Hematopoietic multipotent progenitor cell treated with erythropoietin and hydrocortisone succinate and interleukin-3 and kit ligand, for 6 days (in vitro differentiated cells): Measurements from ENCODE around the gene ELF1.
"Not testable (repeated sequence)": the region's sequence is repeated elsewhere in the genome, so short reads cannot be mapped to it uniquely, and the experiment has no call there.

Source experiments
- DNase-seq: peaks from one replicate; pipeline ENCODE4 v3.0.0-alpha.2; 2015

The ELF1 gene

GRCh38 chr13:40980461-40980860, 38.7 kb downstream of the ELF1 start:
- peak; percentile 53 for DNase-seq

- no peak for DNase-seq
Observed at GRCh38 chr13:40979232-40979631, 39.9 kb downstream of the ELF1 start.

- DNase-seq, result not testable (repeated sequence)
Observed at GRCh38 chr13:40978109-40978508, 41.0 kb downstream of the ELF1 start.

DNA sequence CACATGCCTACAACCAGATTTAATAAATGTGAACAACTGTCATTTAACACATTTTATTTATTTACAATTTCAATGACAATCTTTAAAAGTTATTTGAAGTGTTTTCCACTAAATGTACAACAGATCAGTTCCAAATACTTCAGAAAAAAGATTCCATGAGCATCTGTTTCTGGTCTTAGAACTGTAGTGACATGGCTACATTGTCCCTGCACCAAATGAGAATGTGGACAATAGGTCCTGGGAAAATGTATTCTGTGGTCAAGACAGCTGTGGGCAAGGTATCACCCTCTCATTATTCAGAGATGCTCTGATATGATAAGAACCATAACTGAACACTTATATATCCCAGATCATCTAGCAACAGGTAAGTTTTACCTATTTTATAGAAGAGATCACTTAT, 43.7 kb downstream of the ELF1 start:
- DNase-seq, result no peak

- peak; percentile 97 for DNase-seq
Observed at GRCh38 chr13:40974460-40975407, 44.4 kb downstream of the ELF1 start.

GRCh38 chr13:40973409-40973808, 45.7 kb downstream of the ELF1 start:
- no peak for DNase-seq

GRCh38 chr13:40971321-40971720, 47.8 kb downstream of the ELF1 start:
- DNase-seq, result no peak

GRCh38 chr13:40970803-40971202, 48.3 kb downstream of the ELF1 start:
- no peak for DNase-seq

GRCh38 chr13:40969169-40969901, 49.8 kb downstream of the ELF1 start:
- no peak for DNase-seq

DNA sequence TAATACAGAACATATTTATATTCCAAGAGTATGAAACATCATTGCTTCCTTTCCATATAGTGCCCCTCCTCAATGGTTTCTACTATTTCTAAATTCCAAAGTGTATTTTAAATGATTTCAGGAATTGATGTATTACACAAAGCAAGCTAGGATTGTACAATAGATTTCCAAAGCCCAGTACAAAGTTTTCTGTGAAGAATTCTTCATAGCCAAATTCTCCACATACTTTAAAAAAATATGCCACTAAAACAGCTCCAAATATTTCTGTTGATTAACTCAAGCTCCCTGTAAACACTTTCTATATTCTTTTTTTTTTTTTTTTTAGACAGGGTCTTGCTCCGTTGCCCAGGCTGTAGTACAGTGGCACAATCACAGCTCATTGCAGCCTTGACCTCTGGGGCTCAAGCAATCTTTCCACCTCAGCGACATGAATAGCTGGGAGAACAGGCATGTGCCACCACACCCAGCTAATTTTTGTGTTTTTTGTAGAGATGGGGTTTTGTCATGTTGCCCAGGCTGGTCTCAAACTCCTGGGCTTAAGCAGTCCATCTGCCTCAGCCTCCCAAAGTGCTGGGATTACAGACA, 50.6 kb downstream of the ELF1 start:
- DNase-seq, result no peak

DNA sequence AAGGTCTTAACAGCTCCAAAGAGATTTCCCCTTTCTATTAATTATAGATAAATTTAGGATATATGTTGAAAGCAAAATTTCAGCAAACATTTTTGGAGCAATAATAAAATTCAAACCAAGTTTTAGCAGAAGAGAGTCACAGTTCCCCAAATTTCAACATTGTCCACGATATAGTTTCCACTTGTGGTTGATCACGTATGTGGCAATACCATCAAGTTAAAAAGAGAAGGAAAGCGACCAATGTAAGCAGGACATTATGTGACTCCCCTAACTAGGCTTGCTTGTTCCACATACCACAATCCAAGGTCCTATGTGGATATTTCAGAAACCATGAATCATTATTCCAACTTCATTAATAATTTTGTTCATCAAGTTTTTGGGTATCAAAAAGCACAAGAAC, 52.8 kb downstream of the ELF1 start:
- DNase-seq, result peak; percentile 67

GRCh38 chr13:40963927-40964326, 55.2 kb downstream of the ELF1 start:
- DNase-seq, result no peak

DNA sequence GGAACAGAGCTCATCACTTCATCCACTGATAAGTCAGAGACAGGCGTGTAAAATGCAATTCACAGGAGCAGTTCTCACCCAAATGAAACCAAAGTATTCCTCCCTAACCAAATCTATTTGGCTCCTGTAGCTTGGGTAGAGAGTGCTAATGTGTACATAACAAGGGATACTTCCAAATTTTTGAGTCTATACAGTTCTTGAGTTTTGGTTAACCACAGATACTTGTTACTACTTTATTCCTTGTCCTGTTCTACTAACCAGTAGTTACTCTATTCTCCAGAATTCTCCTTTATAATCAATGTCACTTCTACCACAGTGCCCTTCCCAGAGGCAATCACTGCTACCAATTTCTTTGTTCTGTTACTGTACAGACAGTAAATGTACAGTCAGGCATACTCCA, 57.3 kb downstream of the ELF1 start:
- no peak for DNase-seq

DNA sequence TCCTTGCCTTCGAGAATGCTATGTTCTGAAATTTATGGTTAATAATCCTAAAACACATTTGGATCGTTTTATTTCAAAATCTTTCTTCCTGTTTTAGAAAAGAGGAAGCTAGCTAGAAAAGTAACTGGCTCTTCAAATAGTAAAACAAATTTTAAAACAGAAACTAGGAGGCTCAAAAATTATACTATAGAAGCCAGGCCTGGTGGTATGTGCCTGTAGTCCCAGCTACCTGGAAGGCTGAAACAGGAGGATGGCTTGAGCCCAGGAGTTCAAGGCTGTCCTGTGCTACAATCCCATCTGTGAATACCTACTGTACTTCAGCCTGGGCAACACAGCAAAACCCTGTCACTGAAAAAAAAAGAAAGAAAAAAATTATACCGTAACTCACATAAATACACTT, 57.9 kb downstream of the ELF1 start:
- DNase-seq, result peak; percentile 57

GRCh38 chr13:40960716-40961115, 58.4 kb downstream of the ELF1 start:
- DNase-seq, result no peak

GRCh38 chr13:40958655-40959054, 60.5 kb downstream of the ELF1 start:
- no peak for DNase-seq

GRCh38 chr13:40946485-40946884, 72.6 kb downstream of the ELF1 start:
- no peak for DNase-seq

- DNase-seq, result no peak
Observed at GRCh38 chr13:40943073-40943472, 76.0 kb downstream of the ELF1 start.

DNA sequence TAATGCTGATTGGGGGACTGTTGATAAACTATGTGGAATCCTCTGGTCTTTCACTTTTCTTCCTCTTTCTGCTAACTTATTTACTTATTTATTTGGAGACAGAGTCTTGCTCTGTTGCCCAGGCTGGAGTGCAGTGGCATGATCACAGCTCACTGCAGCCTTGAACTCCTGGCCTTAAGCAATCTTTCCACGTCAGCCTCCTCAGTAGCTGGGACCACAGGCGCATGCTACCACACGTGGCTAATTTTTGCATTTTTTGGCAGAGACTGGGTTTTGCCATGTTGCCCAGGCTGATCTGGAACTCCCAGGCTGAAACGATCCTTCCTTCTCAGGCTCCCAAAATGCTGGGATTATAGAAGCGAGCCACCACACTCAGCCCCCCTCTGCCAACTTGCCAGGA, 77.5 kb downstream of the ELF1 start:
- DNase-seq, result no peak

DNA sequence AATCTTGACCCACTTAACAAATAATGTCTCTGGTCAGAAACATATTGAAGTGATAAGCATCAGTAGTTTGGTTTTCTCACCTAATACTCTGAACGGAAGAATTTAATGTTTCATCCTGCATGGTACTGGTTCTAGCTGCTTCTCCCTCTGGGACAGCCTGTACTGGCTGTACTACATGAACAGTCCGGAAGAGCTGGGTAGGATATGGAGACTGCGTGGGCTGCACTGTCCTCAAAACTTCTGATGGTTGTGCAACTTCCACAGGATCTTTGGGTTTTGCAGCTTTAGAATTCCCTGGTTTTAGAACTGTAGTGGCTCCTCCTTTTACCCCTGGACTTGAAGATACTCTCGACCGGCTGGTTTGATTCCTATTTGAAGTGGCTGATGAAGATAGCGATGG, 78.3 kb downstream of the ELF1 start:
- DNase-seq, result no peak

- DNase-seq, result no peak
Observed at GRCh38 chr13:40933508-40934204, 85.5 kb downstream of the ELF1 start.

DNA sequence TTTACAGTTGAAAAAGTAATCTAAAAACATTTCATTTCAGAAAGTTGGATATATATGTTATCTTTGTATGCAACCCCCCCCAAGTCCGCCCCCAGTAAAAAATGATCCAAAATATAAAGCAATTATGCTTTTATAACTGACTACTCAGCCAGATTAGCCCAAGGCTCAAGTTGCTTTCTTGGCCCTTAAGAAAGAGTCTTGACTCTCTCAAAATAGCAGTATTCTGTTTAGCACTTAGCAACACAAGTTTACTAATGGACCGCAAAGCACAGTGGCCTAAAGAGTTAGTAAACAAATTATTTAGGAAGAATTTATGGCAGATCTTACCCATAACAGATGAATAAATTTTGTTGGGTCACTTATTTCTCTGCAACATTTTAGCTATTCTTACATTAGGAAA, 86.9 kb downstream of the ELF1 start:
- no peak for DNase-seq

DNA sequence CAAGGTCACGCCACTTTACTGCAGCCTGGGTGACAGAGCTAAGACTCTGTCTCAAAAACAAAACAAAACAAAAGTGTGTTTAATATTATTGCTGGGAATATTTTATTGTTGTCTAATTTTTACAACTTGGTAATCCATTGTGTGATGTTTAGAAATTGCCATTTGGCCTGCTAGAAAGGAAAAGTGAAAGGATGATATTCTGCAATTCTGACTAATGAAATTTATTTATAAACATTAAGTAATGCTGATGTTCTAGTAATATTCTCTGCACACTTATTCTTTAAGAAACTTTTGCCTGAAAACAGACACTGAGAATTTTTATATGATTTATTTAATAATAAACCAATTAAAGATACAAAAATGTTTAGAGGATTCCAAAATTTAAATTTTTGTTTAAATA, 87.4 kb downstream of the ELF1 start:
- no peak for DNase-seq
